ENCODE results near the gene PHF21A. TPM values are rescaled to one million over a fixed set of nuclear protein-coding genes. Genes with fewer than 3 reads are reported as not detected.

Gene PHF21A
- total and polyA plus RNA-seq, 12 donors: 9.6 to 48.0 (median 35.9) TPM

DNA sequence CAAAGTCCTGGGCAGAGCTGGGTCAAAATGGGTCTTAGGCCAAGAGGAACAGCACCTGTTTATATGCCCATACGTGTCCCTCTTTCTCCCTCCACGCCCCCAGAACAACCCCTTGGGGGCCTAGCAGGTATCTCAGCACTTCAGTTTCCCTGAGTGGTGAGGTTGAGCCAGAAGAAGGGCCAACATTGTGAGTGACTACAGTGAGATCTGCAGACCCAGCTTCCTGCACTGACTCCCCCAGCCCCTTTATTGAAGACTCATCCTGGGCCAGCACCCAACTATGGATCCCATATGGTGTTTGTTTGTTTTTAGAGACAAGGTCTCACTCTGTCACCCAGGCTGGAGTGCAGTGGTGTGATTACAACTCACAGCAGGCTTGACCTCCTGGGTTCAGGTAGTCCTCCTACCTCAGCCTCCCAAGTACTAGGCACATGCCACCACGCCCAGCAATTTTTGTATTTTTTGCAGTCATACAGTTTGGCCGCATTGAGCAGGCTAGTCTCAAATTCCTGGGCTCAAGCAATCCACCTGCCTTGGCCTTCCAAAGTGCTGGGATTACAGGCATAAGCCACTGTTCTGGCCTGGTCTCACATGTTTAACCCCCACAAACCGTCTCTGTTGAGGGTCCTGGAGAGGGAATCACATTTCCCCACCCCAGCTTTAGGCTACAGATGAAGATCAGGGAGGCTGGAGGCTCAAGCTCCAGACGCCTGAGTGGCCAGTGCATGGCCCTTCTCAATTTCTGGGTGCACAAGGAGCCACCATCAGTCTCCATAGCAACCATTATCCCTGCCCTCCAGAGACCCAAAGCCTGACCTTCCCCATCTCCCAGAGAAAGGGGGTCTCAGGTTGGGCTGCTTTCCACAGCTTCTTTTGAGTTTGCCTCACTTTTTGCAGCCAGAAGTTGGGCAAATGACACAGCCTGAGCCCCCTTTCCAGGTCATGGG lies 200.4 kb downstream of the PHF21A start:
- intact Hi-C loops (cut with DNase I): no loop called here
- H3K27me3 ChIP-seq: peaks cover 0 to 34% (median 27%) of the 10 kb centered on the region in 7 donors
- no peak for TF ChIP-seq CTCF (IDR thresholded peaks at IDR 0.05)
- DNase-seq (no peak), ATAC-seq (no peak)
- no peaks in the 10 kb centered on the region for H3K9me3 ChIP-seq
- H3K36me3 ChIP-seq: peaks cover 0 to 5% (median 0%) of the 10 kb centered on the region in 9 donors
- no peak overlapping the region for H3K4me3 ChIP-seq
- 83 to 91% methylated on average over 6 of the region's 6 CpGs for WGBS, 2 donors
- peak overlapping the region in 5 of 10 donors; percentile 37 to 71 (median 39) for H3K27ac ChIP-seq
- H3K4me1 ChIP-seq: peaks cover 15 to 61% (median 37%) of the 10 kb centered on the region in 9 donors

GRCh38 chr11:45919806-45920530 lies 201.3 kb downstream of the PHF21A start:
- H3K27ac ChIP-seq: peak overlapping the region in 6 of 10 donors; percentile 60 to 93 (median 91)
- 79% methylated on average over 13 of the region's 13 CpGs for WGBS, 2 donors
- TF ChIP-seq CTCF (IDR thresholded peaks at IDR 0.05): no peak
- intact Hi-C loops (cut with DNase I): loop anchor here in 4 of 10 donors (2.0 to 5.0 kb wide), 4 partner anchors 19 to 78 kb away; partner anchors contain the start of gene CRY2 (in 1 of the 4)
- H3K27me3 ChIP-seq: peaks cover 0 to 31% (median 26%) of the 10 kb centered on the region in 7 donors
- H3K4me1 ChIP-seq: peaks cover 15 to 63% (median 37%) of the 10 kb centered on the region in 9 donors
- H3K36me3 ChIP-seq: peaks cover 0 to 13% (median 2%) of the 10 kb centered on the region in 9 donors
- H3K9me3 ChIP-seq: no peaks in the 10 kb centered on the region
- no peak for ATAC-seq
- no peak overlapping the region for H3K4me3 ChIP-seq
- DNase-seq: peak; percentile 50 to 59

- H3K4me3 ChIP-seq: peak overlapping the region in 8 of 10 donors; percentile 75 to 99 (median 94)
- peak overlapping the region in 9 of 10 donors; percentile 71 to 96 (median 89) for H3K27ac ChIP-seq
- H3K9me3 ChIP-seq: no peaks in the 10 kb centered on the region
- ATAC-seq (no peak), DNase-seq (no peak)
- H3K4me1 ChIP-seq: peaks cover 15 to 63% (median 37%) of the 10 kb centered on the region in 9 donors
- 73 to 74% methylated on average over 7 of the region's 7 CpGs for WGBS, 2 donors
- peaks cover 0 to 23% (median 19%) of the 10 kb centered on the region in 7 donors for H3K27me3 ChIP-seq
- intact Hi-C loops (cut with DNase I): loop anchor here in 5 of 10 donors (1.0 to 5.0 kb wide), 5 partner anchors 18 to 77 kb away; partner anchors contain the start of gene CRY2 (in 2 of the 5)
- TF ChIP-seq CTCF (IDR thresholded peaks at IDR 0.05): no peak
- peaks cover 0 to 21% (median 11%) of the 10 kb centered on the region in 9 donors for H3K36me3 ChIP-seq
Measured at GRCh38 chr11:45918962-45919675, 202.1 kb downstream of the PHF21A start.

Measured in heart right ventricle (tissue), 16 donors.